Duodenal mucosa (tissue), 2 donors: ENCODE data around the gene TJP1.
A peak's percentile ranks its signal among the peaks of the same experiment; 100 is the strongest.

Experiments used
- H3K27ac ChIP-seq: one replicate; pipeline ENCODE4 v1.7.0; 2013; ENCODE audit warnings: low read depth, low read length
- H3K27me3 ChIP-seq, 2 donors: one replicate each; pipeline ENCODE4 v1.7.0; 2013; ENCODE audit warnings: low read length in 2 of 2, control low read depth in 1 of 2; ENCODE audit not compliant: insufficient read depth in 2 of 2, control insufficient read depth in 1 of 2
- H3K36me3 ChIP-seq, 2 donors: one replicate each; pipeline ENCODE4 v1.7.0; 2013; ENCODE audit warnings: low read length in 2 of 2, control low read depth in 1 of 2; ENCODE audit not compliant: insufficient read depth in 2 of 2, control insufficient read depth in 1 of 2
- H3K4me1 ChIP-seq, 2 donors: one replicate each; pipeline ENCODE4 v1.7.0; 2013; ENCODE audit warnings: low read length in 2 of 2, control low read depth in 1 of 2; ENCODE audit not compliant: insufficient read depth in 2 of 2, control insufficient read depth in 1 of 2
- H3K4me3 ChIP-seq, 2 donors: one replicate each; pipeline ENCODE4 v1.7.0; 2013; ENCODE audit warnings: low read length in 2 of 2, low read depth in 1 of 2
- H3K9ac ChIP-seq, 2 donors: one replicate each; pipeline ENCODE4 v1.7.0; 2013; ENCODE audit warnings: low read length in 2 of 2, low read depth in 1 of 2
- H3K9me3 ChIP-seq, 2 donors: one replicate each; pipeline ENCODE4 v1.7.0; 2013; ENCODE audit warnings: low read length in 2 of 2, control low read depth in 1 of 2; ENCODE audit not compliant: control insufficient read depth in 1 of 2

The TJP1 gene

GRCh38 chr15:29686079-29686425 is 136.2 kb downstream of the TJP1 start:
- no peak overlapping the region for H3K9ac ChIP-seq
- H3K4me3 ChIP-seq = no peak overlapping the region
- peaks cover 20 to 29% of the 10 kb centered on the region in 2 donors for H3K4me1 ChIP-seq
- H3K27me3 ChIP-seq = no peaks in the 10 kb centered on the region
- H3K36me3 ChIP-seq = no peaks in the 10 kb centered on the region
- no peak overlapping the region for H3K27ac ChIP-seq
- no peaks in the 10 kb centered on the region for H3K9me3 ChIP-seq

- Histone ChIP-seq H3K27ac (no peak overlapping the region), H3K4me1 (peaks cover 20 to 29% of the 10 kb centered on the region in 2 donors), H3K36me3 (no peaks in the 10 kb centered on the region), H3K4me3 (no peak overlapping the region), H3K9ac (no peak overlapping the region), H3K9me3 (no peaks in the 10 kb centered on the region), H3K27me3 (no peaks in the 10 kb centered on the region)
Measured at GRCh38 chr15:29685156-29686078, 136.9 kb downstream of the TJP1 start.

GRCh38 chr15:29682781-29683180 is 139.5 kb downstream of the TJP1 start:
- H3K36me3 ChIP-seq = no peaks in the 10 kb centered on the region
- no peak overlapping the region for H3K9ac ChIP-seq
- peaks cover 21 to 33% of the 10 kb centered on the region in 2 donors for H3K4me1 ChIP-seq
- H3K9me3 ChIP-seq = no peaks in the 10 kb centered on the region
- H3K27me3 ChIP-seq = no peaks in the 10 kb centered on the region
- no peak overlapping the region for H3K27ac ChIP-seq
- H3K4me3 ChIP-seq = no peak overlapping the region

DNA sequence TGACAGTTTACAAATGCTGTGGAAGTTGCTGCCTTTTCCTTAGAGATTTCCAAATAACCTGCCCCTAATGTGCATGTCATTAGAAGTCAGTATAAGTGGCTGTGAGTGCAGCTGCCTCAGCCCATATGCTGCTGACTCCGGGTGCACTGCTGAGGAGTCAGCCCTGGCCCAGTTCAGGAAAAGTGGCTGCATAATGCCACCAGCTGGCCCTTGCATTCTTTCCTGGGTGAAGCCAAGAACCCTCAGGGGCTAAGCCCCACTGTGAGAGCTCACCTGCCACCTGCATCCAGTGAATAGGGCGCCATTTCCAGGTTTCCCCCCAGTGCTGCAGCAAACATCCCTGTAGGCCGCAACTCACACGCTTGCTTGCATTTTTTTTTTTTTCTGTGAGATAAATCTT is 139.9 kb downstream of the TJP1 start:
- no peaks in the 10 kb centered on the region for H3K27me3 ChIP-seq
- peaks cover 23 to 34% of the 10 kb centered on the region in 2 donors for H3K4me1 ChIP-seq
- no peak overlapping the region for H3K27ac ChIP-seq
- H3K36me3 ChIP-seq = no peaks in the 10 kb centered on the region
- H3K9me3 ChIP-seq = no peaks in the 10 kb centered on the region
- no peak overlapping the region for H3K9ac ChIP-seq
- no peak overlapping the region for H3K4me3 ChIP-seq

DNA sequence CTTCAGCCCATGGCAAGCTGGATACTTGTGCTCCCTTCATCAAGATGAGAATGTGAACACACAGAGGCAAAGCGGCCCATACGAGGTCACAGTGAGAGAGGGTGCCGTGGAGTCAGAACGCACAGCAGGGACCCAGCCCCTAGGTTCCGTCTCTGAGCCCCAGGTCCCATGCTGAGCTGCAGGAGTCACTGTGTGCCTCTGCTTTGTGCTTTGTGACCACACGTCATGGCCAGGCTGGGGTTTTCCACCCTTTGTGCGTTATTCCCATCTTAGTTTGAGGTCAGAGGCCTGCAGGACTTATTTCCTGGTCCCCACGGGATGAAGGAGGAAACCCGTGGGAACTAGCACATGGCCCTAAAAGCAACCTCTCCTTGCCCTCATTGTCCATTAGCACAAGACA is 140.3 kb downstream of the TJP1 start:
- Histone ChIP-seq H3K4me1 (peaks cover 27 to 38% of the 10 kb centered on the region in 2 donors), H3K27ac (no peak overlapping the region), H3K9ac (no peak overlapping the region), H3K27me3 (no peaks in the 10 kb centered on the region), H3K4me3 (no peak overlapping the region), H3K9me3 (no peaks in the 10 kb centered on the region), H3K36me3 (no peaks in the 10 kb centered on the region)

GRCh38 chr15:29681166-29681845 is 141.0 kb downstream of the TJP1 start:
- Histone ChIP-seq H3K36me3 (no peaks in the 10 kb centered on the region), H3K9ac (no peak overlapping the region)

GRCh38 chr15:29680465-29681165 is 141.7 kb downstream of the TJP1 start:
- Histone ChIP-seq H3K27ac (no peak overlapping the region), H3K4me1 (peaks cover 24 to 33% of the 10 kb centered on the region in 2 donors), H3K36me3 (no peaks in the 10 kb centered on the region), H3K9me3 (no peaks in the 10 kb centered on the region), H3K27me3 (no peaks in the 10 kb centered on the region), H3K9ac (no peak overlapping the region), H3K4me3 (no peak overlapping the region)

More at GRCh38 chr15:29681166-29681845, 141.0 kb downstream of the TJP1 start:
- Histone ChIP-seq H3K9me3 (no peaks in the 10 kb centered on the region), H3K4me3 (no peak overlapping the region), H3K27me3 (no peaks in the 10 kb centered on the region), H3K27ac (no peak overlapping the region), H3K4me1 (peaks cover 27 to 40% of the 10 kb centered on the region in 2 donors)

- peak overlapping the region; percentile 11 for H3K27ac ChIP-seq
Measured at GRCh38 chr15:29678504-29679034, 143.7 kb downstream of the TJP1 start.

GRCh38 chr15:29677871-29678461 is 144.3 kb downstream of the TJP1 start:
- no peaks in the 10 kb centered on the region for H3K27me3 ChIP-seq

More at GRCh38 chr15:29678504-29679034, 143.7 kb downstream of the TJP1 start:
- Histone ChIP-seq H3K4me3 (peak overlapping the region; percentile 20 to 51), H3K27me3 (no peaks in the 10 kb centered on the region), H3K4me1 (peaks cover 20 to 26% of the 10 kb centered on the region in 2 donors), H3K9me3 (no peaks in the 10 kb centered on the region), H3K36me3 (no peaks in the 10 kb centered on the region), H3K9ac (peak overlapping the region; percentile 11 to 38)

More at GRCh38 chr15:29677871-29678461, 144.3 kb downstream of the TJP1 start:
- peak overlapping the region; percentile 6 to 47 for H3K9ac ChIP-seq
- H3K4me1 ChIP-seq = peaks cover 20 to 26% of the 10 kb centered on the region in 2 donors
- H3K9me3 ChIP-seq = no peaks in the 10 kb centered on the region
- peak overlapping the region; percentile 20 to 51 for H3K4me3 ChIP-seq
- no peaks in the 10 kb centered on the region for H3K36me3 ChIP-seq
- no peak overlapping the region for H3K27ac ChIP-seq
